Sciatic nerve (tissue), 2 donors: ENCODE results near the gene HGS. TPM values are rescaled to one million over a fixed set of nuclear protein-coding genes. Genes with fewer than 3 reads are reported as not detected.

Experiments used
- ATAC-seq: fragments of 200-7000 bp; cut with Tn5 transposase; one replicate; pipeline ENCODE4 v1.9.1; 2020; ENCODE audit warnings: mild to moderate bottlenecking, moderate library complexity
- DNase-seq: peaks from one replicate; pipeline ENCODE4 v3.0.0-alpha.2; 2020; ENCODE audit warnings: low spot score
- intact Hi-C: fragments of 100-400 bp; cut with DNase I; formaldehyde crosslinking; loops from one replicate; pipeline ENCODE4 v1.14.2; 2022
- total RNA-seq: library from RNA; stranded (reverse); fragmentation: NEBNext Ultra II Directional; extraction: Animal tissue kit (Norgen Biotek cat#: 25700); gene quantifications from one replicate; pipeline ENCODE4 v1.2.1, GENCODE V29; 2021
- donor health status: DM: no; HTN: no; CAD: no.
- donor health status: DM: no; HTN: no; CAD: no.

HGS gene, protein sequence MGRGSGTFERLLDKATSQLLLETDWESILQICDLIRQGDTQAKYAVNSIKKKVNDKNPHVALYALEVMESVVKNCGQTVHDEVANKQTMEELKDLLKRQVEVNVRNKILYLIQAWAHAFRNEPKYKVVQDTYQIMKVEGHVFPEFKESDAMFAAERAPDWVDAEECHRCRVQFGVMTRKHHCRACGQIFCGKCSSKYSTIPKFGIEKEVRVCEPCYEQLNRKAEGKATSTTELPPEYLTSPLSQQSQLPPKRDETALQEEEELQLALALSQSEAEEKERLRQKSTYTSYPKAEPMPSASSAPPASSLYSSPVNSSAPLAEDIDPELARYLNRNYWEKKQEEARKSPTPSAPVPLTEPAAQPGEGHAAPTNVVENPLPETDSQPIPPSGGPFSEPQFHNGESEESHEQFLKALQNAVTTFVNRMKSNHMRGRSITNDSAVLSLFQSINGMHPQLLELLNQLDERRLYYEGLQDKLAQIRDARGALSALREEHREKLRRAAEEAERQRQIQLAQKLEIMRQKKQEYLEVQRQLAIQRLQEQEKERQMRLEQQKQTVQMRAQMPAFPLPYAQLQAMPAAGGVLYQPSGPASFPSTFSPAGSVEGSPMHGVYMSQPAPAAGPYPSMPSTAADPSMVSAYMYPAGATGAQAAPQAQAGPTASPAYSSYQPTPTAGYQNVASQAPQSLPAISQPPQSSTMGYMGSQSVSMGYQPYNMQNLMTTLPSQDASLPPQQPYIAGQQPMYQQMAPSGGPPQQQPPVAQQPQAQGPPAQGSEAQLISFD
- 79.8 TPM for total RNA-seq

DNA sequence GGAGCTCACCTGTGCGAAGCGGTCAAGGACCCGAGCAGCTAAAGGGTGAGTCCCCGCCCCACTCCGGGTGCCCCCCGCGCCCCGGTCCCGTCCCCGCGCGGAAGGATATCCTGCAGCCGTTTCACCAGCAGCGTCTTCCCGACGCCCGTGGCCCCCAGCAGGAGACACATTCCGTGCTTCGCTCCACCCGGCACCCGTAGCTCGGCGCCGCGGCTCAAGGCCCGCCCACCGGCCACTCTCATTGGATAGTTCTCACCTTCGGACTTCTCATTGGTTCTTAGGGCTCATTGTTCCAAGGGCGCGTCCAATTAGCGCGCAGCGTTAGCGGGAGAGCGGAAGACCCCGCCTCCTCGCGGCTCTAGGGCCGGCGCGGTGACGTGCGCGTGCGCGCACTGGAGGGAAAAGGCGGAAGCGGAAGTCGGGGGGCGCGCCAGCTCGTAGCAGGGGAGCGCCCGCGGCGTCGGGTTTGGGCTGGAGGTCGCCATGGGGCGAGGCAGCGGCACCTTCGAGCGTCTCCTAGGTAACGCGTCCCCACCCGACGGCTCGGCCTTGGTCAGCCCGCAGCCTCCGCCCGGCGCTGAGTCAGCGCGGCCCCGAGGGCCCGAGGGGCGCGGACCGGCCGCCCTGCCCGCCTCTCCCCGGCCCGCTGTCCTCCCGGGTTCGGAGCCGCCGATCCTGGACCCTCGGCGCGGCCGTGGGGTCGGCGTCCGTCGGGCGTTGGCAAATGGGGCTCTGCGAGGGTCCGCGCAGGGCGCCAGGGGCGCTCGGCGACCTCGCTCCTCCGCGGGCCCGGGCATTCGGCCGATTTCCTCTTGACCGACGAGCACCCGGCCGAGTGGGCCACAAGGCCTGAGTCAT is at the start of gene HGS, which contains the start of gene ARL16:
Gene HGS (plus strand): TSS at position 428 of the 858 bp plus-strand sequence. CDS start 56 bp downstream, at position 484.
Gene ARL16 (minus strand): TSS at position 214 of the 858 bp plus-strand sequence. CDS start 44 bp downstream, at position 170.
- DNase-seq = peak; percentile 99
- intact Hi-C loops = no loop called here

DNA sequence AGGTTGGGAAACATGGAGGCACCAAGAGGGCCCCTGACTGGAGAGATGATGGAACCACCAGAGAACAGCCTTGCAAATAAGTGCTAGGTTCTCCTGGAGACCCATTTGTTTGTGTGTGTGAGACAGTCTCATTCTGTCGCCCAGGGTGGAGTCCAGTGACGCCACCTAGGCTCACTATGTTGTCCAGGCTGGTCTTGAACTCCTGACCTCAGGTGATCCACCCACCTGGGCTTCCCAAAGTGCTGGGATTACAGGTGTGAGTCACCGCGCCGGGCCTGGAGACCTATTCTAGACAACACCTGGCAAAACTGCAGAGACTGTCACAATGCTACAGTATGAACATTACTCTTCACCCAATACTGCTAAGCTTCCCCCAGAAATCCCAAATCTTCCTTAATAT is 48.4 kb upstream of the HGS start:
- intact Hi-C loops = no loop called here
- no peak for DNase-seq
- ATAC-seq = no peak

More for the DNA sequence above, at the start of gene HGS, which contains the start of gene ARL16:
- ATAC-seq = peak; percentile 99

DNA sequence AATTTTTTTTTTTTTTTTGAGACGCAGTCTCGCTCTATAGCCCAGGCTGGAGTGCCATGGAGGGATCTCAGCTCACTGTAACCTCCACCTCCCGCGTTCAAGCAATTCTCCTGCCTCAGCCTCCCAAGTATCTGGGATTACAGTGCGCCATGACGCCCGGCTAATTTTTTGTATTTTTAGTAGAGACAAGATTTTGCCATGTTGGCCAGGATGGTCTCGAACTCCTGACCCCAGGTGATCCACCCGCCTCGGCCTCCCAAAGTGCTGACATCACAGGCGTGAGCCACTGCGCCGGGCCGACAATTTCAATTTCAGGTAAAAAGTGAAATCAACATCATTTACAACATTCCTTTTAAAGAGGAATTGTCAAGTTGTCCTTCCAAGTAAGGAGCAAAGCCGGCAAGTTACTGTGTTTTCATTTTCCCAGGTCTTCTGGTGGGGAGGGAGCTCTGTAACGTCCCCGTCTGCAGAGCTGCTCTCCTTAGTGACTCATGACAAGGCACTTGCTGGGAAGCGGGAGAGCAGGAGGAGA is 47.8 kb upstream of the HGS start:
- ATAC-seq (peak; percentile 6), DNase-seq (no peak)
- intact Hi-C loops = no loop called here

DNA sequence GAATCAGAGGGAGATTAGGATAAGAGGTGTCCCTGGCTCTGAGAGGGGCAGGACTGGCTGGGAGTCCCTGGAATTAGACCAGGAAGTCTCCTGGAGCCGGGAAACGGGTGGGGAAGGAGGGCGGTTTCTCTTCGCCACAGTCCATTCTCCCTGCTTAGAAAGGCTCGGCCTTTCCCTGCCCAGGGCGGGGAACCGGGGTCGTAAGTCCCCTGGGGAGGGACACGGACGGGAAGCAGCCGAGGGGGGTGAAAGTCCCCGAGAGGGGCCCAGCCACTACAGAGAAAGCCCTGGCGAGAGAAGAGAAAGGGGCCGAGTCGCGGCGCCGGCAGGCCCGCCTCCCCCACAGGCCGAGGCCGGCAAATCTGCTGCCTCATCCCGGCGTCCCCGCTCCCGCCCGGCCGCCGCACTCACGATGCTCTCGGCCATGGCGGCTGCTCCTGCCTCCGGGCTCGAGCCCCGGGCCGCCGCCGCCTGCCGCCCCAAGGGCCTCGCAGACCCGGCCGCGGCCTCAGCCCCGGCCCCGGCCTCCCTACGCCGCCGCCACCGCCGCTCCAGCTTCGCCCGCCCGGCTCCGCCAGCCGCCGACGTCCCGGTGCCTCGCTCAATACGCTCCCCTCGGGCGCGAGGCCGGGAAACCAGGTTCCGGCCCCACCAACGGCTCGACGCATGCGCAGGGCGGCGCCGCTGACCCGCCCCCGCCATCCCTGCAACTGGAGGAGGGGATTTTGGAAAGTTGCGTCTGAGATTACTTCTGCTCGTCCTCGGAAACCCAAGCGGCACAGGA is 47.1 kb upstream of the HGS start, which contains the start of the genes NPLOC4 and TSPAN10:
Gene NPLOC4 (minus strand): TSS at position 608 of the 784 bp plus-strand sequence. CDS start 182 bp downstream, at position 426.
Gene TSPAN10 (plus strand): TSS at position 692 of the 784 bp plus-strand sequence. CDS start 5,217 bp downstream, outside the sequence.
- intact Hi-C loops = no loop called here
- DNase-seq (peak; percentile 91), ATAC-seq (peak; percentile 94)

DNA sequence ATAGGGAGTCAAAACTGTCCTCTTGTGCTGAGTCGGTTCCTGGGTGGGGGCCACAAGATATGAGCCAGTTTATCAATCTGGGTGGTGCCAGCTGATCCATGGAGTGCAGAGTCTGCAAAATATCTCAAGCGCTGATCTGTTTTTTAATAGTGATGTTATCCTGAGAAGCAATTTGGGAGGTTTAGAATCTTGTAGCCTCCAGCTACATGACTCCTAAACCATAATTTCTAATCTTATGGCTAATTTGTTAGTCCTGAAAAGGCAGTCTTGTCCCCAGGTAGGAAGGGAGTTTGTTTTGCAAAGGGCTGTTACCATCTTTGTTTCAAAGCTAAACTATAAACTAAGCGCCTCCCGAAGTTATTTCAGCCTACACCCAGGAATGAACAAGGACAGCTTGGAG is 45.1 kb upstream of the HGS start:
- ATAC-seq = no peak
- DNase-seq = no peak
- intact Hi-C loops = no loop called here

DNA sequence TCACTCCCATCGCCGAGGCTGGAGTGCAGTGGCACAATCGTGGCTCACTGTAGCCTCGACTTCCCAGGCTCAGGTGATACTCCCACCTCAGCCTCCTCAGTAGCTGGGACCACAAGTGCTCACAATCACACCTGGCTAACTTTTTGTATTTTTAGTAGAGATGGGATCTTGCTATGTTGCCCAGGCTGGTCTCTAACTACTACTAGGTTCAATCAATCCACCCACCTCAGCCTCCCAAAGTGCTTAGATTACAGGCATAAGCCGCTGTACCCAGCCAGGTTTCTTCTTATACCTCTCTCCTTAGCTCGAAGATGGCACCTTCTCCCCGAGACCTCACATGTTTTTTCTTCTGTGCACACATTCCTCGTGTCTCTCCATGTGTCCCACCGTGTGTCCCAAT is 43.8 kb upstream of the HGS start:
- DNase-seq = no peak
- no peak for ATAC-seq
- intact Hi-C loops = loop anchor here (10.0 kb wide), 1 partner anchor 545 kb away; no protein-coding TSS in a partner anchor

DNA sequence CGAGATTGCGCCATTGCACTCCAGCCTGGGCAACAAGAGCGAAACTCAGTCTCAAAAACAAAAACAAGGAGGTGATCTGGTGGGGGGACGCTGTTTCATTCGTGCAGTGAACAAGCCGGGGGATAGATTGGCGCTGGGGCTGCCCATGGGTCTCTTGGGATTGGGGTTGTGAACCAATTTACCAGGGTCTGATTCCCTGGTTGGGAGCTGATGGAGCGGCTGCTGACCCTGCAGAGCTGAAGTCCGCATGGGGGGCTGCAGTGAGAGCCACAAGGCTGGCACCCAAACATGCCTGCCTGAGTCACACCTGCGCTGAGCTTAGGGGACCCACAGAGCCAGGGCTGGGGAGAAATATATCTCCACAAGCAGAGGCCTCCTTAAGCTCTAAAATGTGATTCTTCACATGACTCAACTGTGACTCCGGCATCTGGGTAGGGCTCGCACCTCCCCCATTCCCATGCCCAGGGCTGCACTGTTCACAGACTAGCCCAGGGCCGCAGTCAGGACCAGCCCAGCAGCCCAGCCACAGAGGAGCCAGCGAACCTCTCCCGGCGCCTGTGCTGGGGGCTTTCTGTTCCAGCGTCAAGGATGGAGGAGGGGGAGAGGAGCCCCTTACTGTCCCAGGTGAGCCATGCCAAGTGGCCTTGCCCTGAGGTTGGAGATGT is 41.9 kb upstream of the HGS start:
- intact Hi-C loops = loop anchor here (10.0 kb wide), 1 partner anchor 543 kb away; no protein-coding TSS in a partner anchor

DNA sequence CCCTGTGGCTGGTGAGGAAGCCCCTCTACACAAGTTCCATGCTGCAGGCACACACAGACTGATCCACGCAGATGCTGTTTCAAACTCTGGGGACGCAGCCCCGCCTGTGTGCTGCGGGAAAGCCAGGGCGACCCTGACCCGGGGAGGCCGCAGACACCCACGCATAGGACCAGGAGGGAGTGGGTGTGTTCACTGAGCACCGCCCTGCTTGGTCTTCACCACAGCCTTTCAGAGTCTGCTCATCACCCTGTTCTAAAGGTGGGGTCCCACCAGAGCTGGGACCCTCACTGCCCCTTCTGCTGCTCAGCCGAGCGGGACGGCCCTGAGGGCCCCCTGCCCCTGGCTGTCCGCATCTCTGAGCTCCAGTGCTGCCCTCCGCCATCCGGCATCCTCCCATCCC is 39.3 kb upstream of the HGS start:
- DNase-seq (no peak), ATAC-seq (no peak)
- intact Hi-C loops = loop anchor here (10.0 kb wide), 1 partner anchor 540 kb away; no protein-coding TSS in a partner anchor

More for the DNA sequence above, 41.9 kb upstream of the HGS start:
- DNase-seq = no peak
- ATAC-seq = no peak

DNA sequence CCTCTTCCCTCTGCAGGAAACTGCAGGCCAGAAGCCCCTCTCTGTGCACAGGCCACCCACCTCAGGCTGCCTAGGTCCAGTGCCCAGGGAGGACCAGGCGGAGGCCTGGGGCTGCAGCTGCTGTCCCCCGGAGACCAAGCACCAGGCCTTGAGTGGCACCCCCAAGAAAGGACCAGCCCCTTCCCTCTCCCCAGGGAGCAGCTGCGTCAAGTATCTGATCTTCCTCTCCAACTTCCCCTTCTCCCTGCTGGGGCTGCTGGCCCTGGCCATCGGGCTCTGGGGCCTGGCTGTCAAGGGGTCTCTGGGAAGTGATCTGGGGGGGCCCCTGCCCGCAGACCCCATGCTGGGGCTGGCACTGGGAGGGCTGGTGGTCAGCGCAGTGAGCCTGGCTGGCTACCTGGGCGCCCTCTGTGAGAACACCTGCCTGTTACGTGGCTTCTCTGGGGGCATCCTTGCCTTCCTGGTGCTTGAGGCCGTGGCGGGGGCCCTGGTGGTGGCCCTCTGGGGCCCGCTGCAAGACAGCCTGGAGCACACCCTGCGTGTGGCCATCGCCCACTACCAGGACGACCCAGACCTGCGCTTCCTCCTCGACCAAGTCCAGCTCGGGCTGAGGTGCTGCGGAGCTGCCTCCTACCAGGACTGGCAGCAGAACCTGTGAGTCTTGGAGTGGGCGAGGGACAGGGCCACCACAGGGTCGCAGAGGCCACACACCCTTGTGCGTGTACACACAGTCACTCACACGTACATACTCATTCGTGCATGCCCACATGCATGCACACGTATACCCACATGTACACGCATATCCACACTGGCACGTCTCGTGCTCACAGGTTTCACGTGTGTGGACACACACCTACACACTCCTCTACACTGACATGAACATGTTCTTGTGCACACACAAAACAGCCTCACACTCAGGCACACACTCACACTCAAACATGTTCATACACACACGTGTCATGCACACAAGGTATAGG is 38.5 kb upstream of the HGS start:
- ATAC-seq = peak; percentile 16
- no peak for DNase-seq
- intact Hi-C loops = loop anchor here (10.0 kb wide), 1 partner anchor 540 kb away; no protein-coding TSS in a partner anchor

DNA sequence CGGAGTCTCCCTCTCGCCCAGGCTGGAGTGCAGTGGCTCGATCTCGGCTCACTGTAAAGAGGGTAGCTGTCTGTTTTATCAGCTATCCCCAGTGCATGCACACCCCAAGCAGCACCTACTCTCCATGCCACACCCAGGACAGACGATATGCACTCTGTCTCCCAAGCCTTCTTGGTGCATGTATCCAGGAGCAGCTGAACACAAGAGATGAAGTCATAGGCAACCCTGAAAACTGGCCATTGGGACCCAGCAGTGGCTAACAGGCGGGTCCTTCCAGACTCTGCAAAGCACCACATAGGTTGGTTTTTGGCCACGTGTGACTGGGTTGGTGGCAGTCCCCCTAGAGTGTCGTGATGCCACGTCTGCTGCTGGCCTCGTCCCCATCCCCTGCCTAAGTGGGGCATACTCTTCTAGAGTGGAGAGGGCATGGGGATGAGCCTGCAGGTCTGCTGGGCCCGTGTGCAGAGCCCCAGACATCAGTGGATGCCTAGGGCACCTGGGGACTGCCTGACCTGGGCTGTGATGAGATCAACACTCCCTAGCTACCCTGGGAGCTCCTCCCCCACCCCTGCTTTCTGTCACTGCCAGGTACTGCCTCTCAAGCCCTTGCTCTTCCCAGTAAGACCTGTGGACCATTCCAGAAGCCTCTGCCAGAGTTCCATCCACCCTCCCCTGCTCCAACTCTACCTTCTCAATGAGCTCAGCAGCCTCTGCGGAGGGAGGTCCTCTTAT is 36.8 kb upstream of the HGS start:
- intact Hi-C loops = loop anchor here (10.0 kb wide), 1 partner anchor 538 kb away; no protein-coding TSS in a partner anchor
- no peak for DNase-seq
- ATAC-seq = no peak

DNA sequence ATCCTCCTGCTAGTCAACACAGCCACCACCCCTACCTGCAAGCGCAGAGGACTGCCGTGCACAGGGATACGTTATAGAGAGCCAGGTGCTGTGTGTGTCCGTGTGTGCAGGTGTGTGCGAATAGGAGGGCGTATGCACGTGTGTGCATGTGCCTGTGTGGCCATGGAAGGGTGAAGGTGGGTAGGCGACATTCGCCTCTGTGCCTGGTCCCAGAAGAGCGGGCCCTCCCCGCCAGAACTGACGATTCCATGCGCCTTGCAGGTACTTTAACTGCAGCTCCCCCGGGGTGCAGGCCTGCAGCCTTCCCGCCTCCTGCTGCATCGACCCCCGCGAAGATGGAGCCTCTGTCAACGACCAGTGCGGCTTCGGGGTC is 36.2 kb upstream of the HGS start:
- DNase-seq (no peak), ATAC-seq (no peak)
- intact Hi-C loops = loop anchor here (10.0 kb wide), 1 partner anchor 537 kb away; no protein-coding TSS in a partner anchor

DNA sequence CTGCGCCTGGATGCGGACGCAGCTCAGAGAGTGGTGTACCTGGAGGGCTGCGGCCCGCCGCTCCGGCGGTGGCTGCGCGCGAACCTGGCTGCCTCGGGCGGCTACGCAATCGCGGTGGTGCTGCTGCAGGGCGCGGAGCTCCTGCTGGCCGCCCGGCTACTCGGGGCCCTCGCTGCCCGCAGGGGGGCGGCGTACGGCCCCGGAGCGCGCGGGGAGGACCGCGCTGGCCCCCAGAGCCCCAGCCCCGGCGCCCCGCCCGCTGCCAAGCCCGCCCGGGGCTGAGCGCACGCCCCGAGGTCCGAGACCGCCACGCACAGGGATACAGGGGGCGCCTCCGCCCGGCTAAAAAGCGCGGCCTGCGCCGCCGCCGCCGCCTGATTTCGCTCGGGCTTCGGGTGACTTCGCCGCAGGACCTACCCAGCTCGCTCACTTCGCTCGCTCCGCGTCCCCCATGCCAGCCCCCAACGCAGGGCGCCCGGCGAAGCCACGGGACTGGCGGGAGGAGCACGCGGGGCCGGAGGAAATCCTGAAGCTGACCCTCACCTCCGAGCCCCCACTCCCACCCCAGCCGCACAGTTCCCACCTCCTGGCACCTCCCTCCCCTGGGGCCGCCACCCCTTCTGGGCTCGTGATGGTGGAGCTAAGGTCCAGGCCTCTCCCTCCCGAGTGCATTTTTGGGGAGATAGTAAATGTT is 35.7 kb upstream of the HGS start:
- intact Hi-C loops = loop anchor here (10.0 kb wide), 1 partner anchor 537 kb away; no protein-coding TSS in a partner anchor
- ATAC-seq = no peak
- no peak for DNase-seq

DNA sequence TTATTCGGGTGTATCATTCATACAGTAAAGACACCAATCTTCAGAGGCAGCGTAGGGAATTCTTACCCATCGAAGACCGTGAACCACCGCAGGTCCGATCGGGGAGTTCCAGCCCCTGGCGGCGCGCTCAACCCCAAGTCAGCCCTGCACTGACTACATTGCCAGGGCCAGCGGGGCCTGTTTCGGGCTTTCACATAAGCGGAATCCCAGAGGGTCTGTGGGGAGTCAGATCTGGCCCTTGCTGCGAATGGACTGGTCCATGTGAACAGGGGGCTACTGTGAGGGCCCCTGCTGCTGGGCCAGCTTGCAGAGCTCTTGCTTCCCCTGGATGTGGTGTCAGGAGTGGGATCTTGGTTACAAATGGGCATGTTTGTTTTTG is 35.1 kb upstream of the HGS start:
- intact Hi-C loops = loop anchor here (10.0 kb wide), 1 partner anchor 536 kb away; no protein-coding TSS in a partner anchor
- ATAC-seq (no peak), DNase-seq (no peak)

DNA sequence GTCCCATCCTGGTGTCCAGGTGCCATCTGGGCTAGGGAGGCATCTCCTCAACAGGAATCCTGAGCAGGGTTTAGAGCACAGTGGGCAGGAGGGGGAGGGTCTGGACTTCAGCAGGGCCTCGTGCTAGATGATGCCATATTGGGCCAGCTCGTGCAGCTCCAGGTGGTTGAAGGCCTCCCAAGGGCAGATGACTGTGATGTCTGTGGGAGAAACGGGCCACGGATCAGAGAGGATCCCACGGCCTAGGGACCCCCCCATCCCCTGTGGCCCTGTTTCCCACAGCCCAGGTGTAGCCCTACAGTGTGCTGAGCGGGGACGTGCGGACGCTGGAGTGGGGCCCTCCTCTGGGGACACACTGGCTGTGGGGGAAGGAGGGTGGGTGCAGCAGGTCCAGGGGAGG is 32.9 kb upstream of the HGS start:
- intact Hi-C loops = no loop called here
- ATAC-seq = no peak
- no peak for DNase-seq

DNA sequence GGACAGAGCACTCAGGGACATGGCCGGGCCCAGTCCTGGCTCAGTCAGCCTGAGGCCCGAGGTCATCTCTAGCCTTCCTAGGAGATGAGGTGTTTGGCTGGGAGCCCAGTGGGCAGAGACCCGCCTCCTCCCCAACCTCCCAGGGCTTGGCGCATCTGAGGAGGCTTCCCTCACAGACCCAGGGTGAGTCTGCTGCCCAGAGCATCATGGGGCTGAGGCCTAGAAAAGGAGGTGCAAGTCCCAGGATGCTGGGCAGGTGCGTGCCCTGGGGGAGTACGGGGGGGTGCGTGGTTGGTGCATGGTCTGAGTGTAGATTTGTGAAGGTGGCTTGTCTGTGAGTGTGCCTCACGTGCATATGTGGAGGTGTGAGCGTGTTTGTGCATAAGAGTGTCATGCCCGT is 32.1 kb upstream of the HGS start:
- DNase-seq = no peak
- ATAC-seq = no peak
- intact Hi-C loops = no loop called here
